ENCODE measurements around the gene CFAP100.

DNA sequence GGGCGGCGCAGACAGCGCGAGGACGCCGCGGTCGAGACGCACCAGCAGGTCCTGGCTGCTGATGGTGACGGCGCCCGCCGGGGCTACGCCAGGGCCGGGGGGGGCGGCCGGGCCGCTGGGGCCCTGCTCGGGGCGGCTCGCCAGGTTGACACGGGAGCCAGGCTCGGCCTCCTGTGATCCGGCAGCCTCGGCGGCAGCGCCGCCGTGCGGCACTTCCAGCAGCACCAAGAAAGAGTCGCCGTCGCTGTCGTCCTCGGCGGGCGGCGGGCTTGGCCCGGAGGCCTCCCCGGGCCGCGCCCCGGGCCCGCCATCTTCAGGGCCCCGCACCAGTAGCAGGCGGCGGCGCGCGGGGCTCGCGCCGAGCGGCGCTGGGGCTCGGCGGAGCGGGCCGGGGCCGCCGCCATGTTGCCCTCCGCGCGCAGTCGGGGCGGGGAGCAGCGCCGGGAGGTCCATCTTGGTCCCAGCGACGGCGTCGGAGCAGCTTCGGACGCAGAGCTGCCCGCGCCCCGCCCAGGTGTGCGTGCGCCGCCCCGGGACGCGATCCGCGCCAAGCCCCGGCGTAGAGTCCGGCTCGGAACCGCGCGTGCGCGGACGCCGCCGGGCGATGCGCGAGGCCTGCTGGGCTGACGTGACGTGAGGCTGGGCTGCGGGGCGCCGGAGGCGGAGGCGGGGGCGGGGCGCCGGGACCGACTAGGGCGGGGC is 80.9 kb downstream of the CFAP100 start, which contains the start of gene ZXDC:
- TF ChIP-seq, protein P1, sequence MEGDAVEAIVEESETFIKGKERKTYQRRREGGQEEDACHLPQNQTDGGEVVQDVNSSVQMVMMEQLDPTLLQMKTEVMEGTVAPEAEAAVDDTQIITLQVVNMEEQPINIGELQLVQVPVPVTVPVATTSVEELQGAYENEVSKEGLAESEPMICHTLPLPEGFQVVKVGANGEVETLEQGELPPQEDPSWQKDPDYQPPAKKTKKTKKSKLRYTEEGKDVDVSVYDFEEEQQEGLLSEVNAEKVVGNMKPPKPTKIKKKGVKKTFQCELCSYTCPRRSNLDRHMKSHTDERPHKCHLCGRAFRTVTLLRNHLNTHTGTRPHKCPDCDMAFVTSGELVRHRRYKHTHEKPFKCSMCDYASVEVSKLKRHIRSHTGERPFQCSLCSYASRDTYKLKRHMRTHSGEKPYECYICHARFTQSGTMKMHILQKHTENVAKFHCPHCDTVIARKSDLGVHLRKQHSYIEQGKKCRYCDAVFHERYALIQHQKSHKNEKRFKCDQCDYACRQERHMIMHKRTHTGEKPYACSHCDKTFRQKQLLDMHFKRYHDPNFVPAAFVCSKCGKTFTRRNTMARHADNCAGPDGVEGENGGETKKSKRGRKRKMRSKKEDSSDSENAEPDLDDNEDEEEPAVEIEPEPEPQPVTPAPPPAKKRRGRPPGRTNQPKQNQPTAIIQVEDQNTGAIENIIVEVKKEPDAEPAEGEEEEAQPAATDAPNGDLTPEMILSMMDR (IDR thresholded peaks at IDR 0.05): no peak
- peak in 1 of 2 donors; percentile 43 for TF ChIP-seq POLR2A (IDR thresholded peaks at IDR 0.05)
